ENCODE results near the gene TAF1D. TPM values are rescaled to one million over a fixed set of nuclear protein-coding genes. Genes with fewer than 3 reads are reported as not detected.

The TAF1D gene
- 116 and 146 TPM in 2 replicates for total RNA-seq

GRCh38 chr11:93741094-93741881 lies at the start of gene TAF1D, which contains the start of gene C11orf54:
TSS of gene TAF1D (minus strand) at chr11:93741495. CDS start at chr11:93739304, 2,191 bp downstream.
TSS of gene C11orf54 (plus strand) at chr11:93741672. CDS start at chr11:93747394, 5,722 bp downstream.

GRCh38 chr11:93784145-93784934 lies 43.0 kb upstream of the TAF1D start, which contains the start of gene MED17:
TSS of gene MED17 (plus strand) at chr11:93784282. CDS start at chr11:93784514, 232 bp downstream.

Other genes with a start within 250 kb of the TAF1D start
- 12.1 and 14.3 TPM in 2 replicates for gene SMCO4, start 198.1 kb downstream of the TAF1D start, total RNA-seq
- gene CEP295, start 79.8 kb downstream of the TAF1D start, total RNA-seq = 14.6 and 16.8 TPM in 2 replicates
- gene C11orf54, start 177 bp upstream of the TAF1D start, total RNA-seq = 10.4 and 15.0 TPM in 2 replicates
- 27.0 and 33.6 TPM in 2 replicates for gene MED17, start 42.8 kb upstream of the TAF1D start, total RNA-seq
- gene VSTM5, start 109.1 kb upstream of the TAF1D start, total RNA-seq = under 0.01 and 0.09 TPM in 2 replicates